T-cell (primary cell): Measurements from ENCODE around the gene ATP1A3. TPM values are rescaled to one million over a fixed set of nuclear protein-coding genes. Genes with fewer than 3 reads are reported as not detected.

Experiments
- ATAC-seq, 4 experiments: fragments of 200-7000 bp in 3 of 4; fragments of 150-1000 bp in 1 of 4; cut with Tn5 transposase; replicated peaks in 1 of 4; 1 replicate in 3 of 4; 2 replicates in 1 of 4; pipeline ENCODE4 v1.10.0; 2021; ENCODE audit warnings: moderate library complexity in 3 of 4, mild to moderate bottlenecking in 2 of 4, moderate number of reproducible peaks in 1 of 4
- CTCF ChIA-PET, 2 donors: fragments of 300-600 bp; sonication (Branson Sonifier 250); formaldehyde crosslinking; loops; one replicate each; lab custom pipeline; 2022; ENCODE audit warnings: antibody characterized with exemption in 2 of 2; lab: Charles Lee
- POLR2A ChIA-PET, 2 donors: fragments of 300-600 bp; sonication (Branson Sonifier 250); formaldehyde crosslinking; loops; one replicate each; lab custom pipeline; 2022; ENCODE audit warnings: antibody characterized with exemption in 2 of 2; lab: Charles Lee
- DNase-seq, 35 experiments: peaks; one replicate each; pipeline versions ENCODE4 v3.0.0 to v3.0.0-alpha.2; 2013 to 2023
- H3K27ac ChIP-seq: one replicate; pipeline ENCODE4 v1.5.1; 2013; ENCODE audit warnings: low read length
- H3K27me3 ChIP-seq, 2 experiments: replicated peaks in 1 of 2; 1 replicate in 1 of 2; 2 replicates in 1 of 2; pipeline versions ENCODE4 v1.6.1 to v1.7.0; 2013; ENCODE audit warnings: low read length in 1 of 2, mixed read lengths in 1 of 2; ENCODE audit not compliant: control insufficient read depth in 2 of 2, insufficient read depth in 2 of 2; ENCODE audit errors: extremely low read depth in 1 of 2
- H3K36me3 ChIP-seq, 2 donors: 1 replicate in 1 of 2; 2 replicates in 1 of 2; pipeline versions ENCODE4 v1.6.1 to v1.7.0; 2013; ENCODE audit warnings: low read length in 1 of 2; ENCODE audit not compliant: control insufficient read depth in 2 of 2, insufficient read depth in 1 of 2; ENCODE audit errors: extremely low read depth in 1 of 2
- H3K4me1 ChIP-seq, 2 experiments: 1 replicate in 1 of 2; 2 replicates in 1 of 2; pipeline versions ENCODE4 v1.6.1 to v1.7.0; 2013; ENCODE audit warnings: low read length in 2 of 2, mixed read lengths in 1 of 2; ENCODE audit not compliant: insufficient read depth in 2 of 2, control insufficient read depth in 1 of 2; ENCODE audit errors: extremely low read depth in 1 of 2
- H3K4me3 ChIP-seq, 2 donors: 1 replicate in 1 of 2; 2 replicates in 1 of 2; pipeline versions ENCODE4 v1.5.1 to v1.7.0; 2013; ENCODE audit warnings: mild to moderate bottlenecking in 2 of 2, low read length in 1 of 2, moderate library complexity in 1 of 2; ENCODE audit not compliant: control insufficient read depth in 1 of 2; ENCODE audit errors: extremely low read depth in 1 of 2
- H3K9me3 ChIP-seq: 2 replicates; pipeline ENCODE4 v1.7.0; 2013
- H3K27ac Mint-ChIP-seq, 2 donors: one replicate each; pipeline ENCODE4 v1.8.0; 2020 to 2021; ENCODE audit warnings: mild to moderate bottlenecking in 2 of 2, mixed read lengths in 2 of 2
- H3K27me3 Mint-ChIP-seq, 2 donors: one replicate each; pipeline ENCODE4 v1.8.0; 2021 to 2022; ENCODE audit warnings: mixed read lengths in 2 of 2
- H3K36me3 Mint-ChIP-seq: one replicate; pipeline ENCODE4 v1.8.0; 2021; ENCODE audit warnings: mixed read lengths
- H3K4me1 Mint-ChIP-seq, 3 donors: one replicate each; pipeline ENCODE4 v1.8.0; 2020 to 2022; ENCODE audit warnings: mixed read lengths in 3 of 3, mild to moderate bottlenecking in 1 of 3
- H3K4me3 Mint-ChIP-seq, 3 donors: one replicate each; pipeline ENCODE4 v1.8.0; 2020 to 2022; ENCODE audit warnings: mild to moderate bottlenecking in 3 of 3, mixed read lengths in 3 of 3, moderate library complexity in 3 of 3
- H3K9me3 Mint-ChIP-seq, 3 donors: one replicate each; pipeline ENCODE4 v1.8.0; 2020 to 2022; ENCODE audit warnings: mixed read lengths in 3 of 3
- WGBS: methylation state at CpG from one replicate; pipeline ENCODE4 v1.1.5; 2013; ENCODE audit warnings: missing lambda C conversion rate; ENCODE audit not compliant: insufficient coverage; 5-methylcytosine and 5-hydroxymethylcytosine counted together
- total RNA-seq, 35 experiments: library from RNA in 6 of 35; stranded (reverse) in 6 of 35; fragments of 120-200 nt in 1 of 35; gene quantifications; one replicate each; pipeline versions ENCODE4 v1.2.1 to v1.2.4 and lab custom pipeline; 2013 to 2026

The ATP1A3 gene
- total RNA-seq, 5 donors from 2014 or later (not counting 1 experiment from before 2014, with no cell fraction given) = 4.3 to 14.4 (median 6.3) TPM

- no peak overlapping the region for H3K27ac ChIP-seq
- Mint-ChIP-seq H3K4me3 (no peak overlapping the region), H3K36me3 (peaks cover 4% of the 10 kb centered on the region), H3K4me1 (peaks cover 34 to 43% (median 34%) of the 10 kb centered on the region in 3 donors), H3K27ac (no peak overlapping the region), H3K27me3 (peaks cover 8% of the 10 kb centered on the region in 2 donors), H3K9me3 (no peaks in the 10 kb centered on the region)
- peaks cover 19 to 41% of the 10 kb centered on the region in 2 experiments for H3K4me1 ChIP-seq
- DNase-seq (no peak), ATAC-seq (no peak)
- ChIA-PET POLR2A (no interaction called here), CTCF (interaction anchor here in 1 of 2 donors (0.6 kb wide), 1 partner anchor 67 kb away, joined by 3 read pairs; the partner anchor contains the start of gene RPS19)
- no peaks in the 10 kb centered on the region for H3K36me3 ChIP-seq
- 91% methylated on average over 14 of the region's 16 CpGs for WGBS
- no peak overlapping the region for H3K4me3 ChIP-seq
- peaks cover 7 to 22% of the 10 kb centered on the region in 2 experiments for H3K27me3 ChIP-seq
- H3K9me3 ChIP-seq = no peaks in the 10 kb centered on the region
These were observed 67.1 kb downstream of the ATP1A3 start for GRCh38 chr19:41926763-41927496.

- peaks cover 36 to 45% (median 37%) of the 10 kb centered on the region in 3 donors for H3K4me1 Mint-ChIP-seq
- no peak overlapping the region for H3K27ac ChIP-seq
- no peaks in the 10 kb centered on the region for H3K9me3 ChIP-seq
- POLR2A ChIA-PET = no interaction called here
- H3K27me3 ChIP-seq = peaks cover 7 to 29% of the 10 kb centered on the region in 2 experiments
- peaks cover 8% of the 10 kb centered on the region in 2 donors for H3K27me3 Mint-ChIP-seq
- no peaks in the 10 kb centered on the region for H3K9me3 Mint-ChIP-seq
- H3K36me3 ChIP-seq = no peaks in the 10 kb centered on the region
- ATAC-seq = no peak
- no peak overlapping the region for H3K27ac Mint-ChIP-seq
- no peak for DNase-seq
- no peak overlapping the region for H3K4me3 ChIP-seq
- no peak overlapping the region for H3K4me3 Mint-ChIP-seq
- CTCF ChIA-PET = no interaction called here
- 91% methylated on average over 17 of the region's 27 CpGs for WGBS
- peaks cover 23 to 46% of the 10 kb centered on the region in 2 experiments for H3K4me1 ChIP-seq
- peaks cover 4% of the 10 kb centered on the region for H3K36me3 Mint-ChIP-seq
These were observed 67.8 kb downstream of the ATP1A3 start for GRCh38 chr19:41926028-41926762.

- H3K4me3 ChIP-seq = no peak overlapping the region
- ChIA-PET POLR2A (no interaction called here), CTCF (no interaction called here)
- peaks cover 19 to 48% of the 10 kb centered on the region in 2 experiments for H3K4me1 ChIP-seq
- DNase-seq (no peak), ATAC-seq (no peak)
- peaks cover 7 to 37% of the 10 kb centered on the region in 2 experiments for H3K27me3 ChIP-seq
- peaks cover 4% of the 10 kb centered on the region for H3K36me3 Mint-ChIP-seq
- no peak overlapping the region for H3K27ac Mint-ChIP-seq
- H3K4me1 Mint-ChIP-seq = peaks cover 31 to 39% (median 34%) of the 10 kb centered on the region in 3 donors
- H3K9me3 ChIP-seq = no peaks in the 10 kb centered on the region
- H3K27me3 Mint-ChIP-seq = peaks cover 8% of the 10 kb centered on the region in 2 donors
- no peak overlapping the region for H3K4me3 Mint-ChIP-seq
- H3K27ac ChIP-seq = no peak overlapping the region
- H3K36me3 ChIP-seq = no peaks in the 10 kb centered on the region
- 85% methylated on average over 7 of the region's 7 CpGs for WGBS
- H3K9me3 Mint-ChIP-seq = no peaks in the 10 kb centered on the region
These were observed 68.6 kb downstream of the ATP1A3 start for GRCh38 chr19:41925208-41926003.

- Mint-ChIP-seq H3K4me3 (no peak overlapping the region), H3K4me1 (peaks cover 21 to 30% (median 25%) of the 10 kb centered on the region in 3 donors), H3K36me3 (peaks cover 4% of the 10 kb centered on the region), H3K9me3 (no peaks in the 10 kb centered on the region), H3K27ac (no peak overlapping the region), H3K27me3 (peaks cover 8% of the 10 kb centered on the region in 2 donors)
- Histone ChIP-seq H3K27ac (no peak overlapping the region), H3K4me1 (peaks cover 15 to 42% of the 10 kb centered on the region in 2 experiments), H3K9me3 (no peaks in the 10 kb centered on the region), H3K36me3 (no peaks in the 10 kb centered on the region), H3K4me3 (no peak overlapping the region), H3K27me3 (peaks cover 7 to 46% of the 10 kb centered on the region in 2 experiments)
- 75% methylated on average over 9 of the region's 13 CpGs for WGBS
- DNase-seq (no peak), ATAC-seq (no peak)
- CTCF ChIA-PET = no interaction called here
- POLR2A ChIA-PET = no interaction called here
These were observed 69.6 kb downstream of the ATP1A3 start for GRCh38 chr19:41924151-41925145.

GRCh38 chr19:41923045-41923788 lies 70.8 kb downstream of the ATP1A3 start:
- Mint-ChIP-seq H3K4me3 (no peak overlapping the region), H3K4me1 (peaks cover 14 to 21% (median 17%) of the 10 kb centered on the region in 3 donors), H3K27me3 (peaks cover 8% of the 10 kb centered on the region in 2 donors), H3K9me3 (no peaks in the 10 kb centered on the region), H3K36me3 (peaks cover 4% of the 10 kb centered on the region), H3K27ac (peak overlapping the region in 1 of 2 donors; percentile 27)
- ChIA-PET POLR2A (no interaction called here), CTCF (interaction anchor here in 1 of 2 donors (0.5 kb wide), 1 partner anchor 43 kb away, joined by 4 read pairs; no protein-coding TSS in a partner anchor)
- DNase-seq (no peak), ATAC-seq (no peak)
- peaks cover 10 to 34% of the 10 kb centered on the region in 2 experiments for H3K4me1 ChIP-seq
- H3K36me3 ChIP-seq = no peaks in the 10 kb centered on the region
- no peaks in the 10 kb centered on the region for H3K9me3 ChIP-seq
- H3K27ac ChIP-seq = no peak overlapping the region
- H3K27me3 ChIP-seq = peaks cover 11 to 51% of the 10 kb centered on the region in 2 experiments
- 54% methylated on average over 2 of the region's 6 CpGs for WGBS
- no peak overlapping the region for H3K4me3 ChIP-seq
